ENCODE results near the gene RPA1.

GRCh38 chr17:1882836-1883235, 53.0 kb downstream of the RPA1 start:
- TF ChIP-seq CTCF (IDR thresholded peaks at IDR 0.05; ENCODE audit: low read length) (peak; percentile 38), EZH2phosphoT487 (IDR thresholded peaks at IDR 0.05; ENCODE audit: low read length) (no peak), EZH2 (optimal IDR thresholded peaks at IDR 0.05; ENCODE audit: low read depth, low read length) (no peak)

Data from MM.1S (cell line).